HepG2 (cell line): Measurements from ENCODE around the gene TTC39B.

ENCODE experiments used
- BHLHE40 ChIP-seq: IDR thresholded peaks from 2 replicates; pipeline ENCODE4 v1.6.1; 2011; ENCODE audit warnings: low read length, improper control_type of control experiment
- CHD2 ChIP-seq: IDR thresholded peaks from 2 replicates; pipeline ENCODE4 v1.6.1; 2011; ENCODE audit warnings: low read depth, low read length, improper control_type of control experiment
- CREM ChIP-seq, 2 experiments: sonication (generic) in 1 of 2; formaldehyde crosslinking in 1 of 2; IDR thresholded peaks; 2 replicates each; pipeline versions ENCODE4 v1.4.0 to v1.6.1; 2016 to 2020; ENCODE audit warnings: antibody characterized with exemption in 1 of 2, mild to moderate bottlenecking in 1 of 2, missing genetic modification reagents in 1 of 2
- HCFC1 ChIP-seq: fragments of 150-350 bp; IDR thresholded peaks from 2 replicates; pipeline ENCODE4 v1.6.1; 2014; ENCODE audit warnings: low read depth, low read length
- MEIS2 ChIP-seq: sonication (generic); formaldehyde crosslinking; IDR thresholded peaks from 2 replicates; pipeline ENCODE4 v1.9.0; 2021; ENCODE audit warnings: mild to moderate bottlenecking, missing genetic modification reagents
- POLR2A ChIP-seq, 2 experiments: IDR thresholded peaks; 2 replicates each; pipeline ENCODE4 v1.6.1; 2011; ENCODE audit warnings: low read depth in 2 of 2, low read length in 2 of 2, mild to moderate bottlenecking in 1 of 2, moderate library complexity in 1 of 2; ENCODE audit not compliant: insufficient read depth in 1 of 2
- ZBTB7A ChIP-seq: sonication (generic); formaldehyde crosslinking; IDR thresholded peaks from 2 replicates; pipeline ENCODE4 v1.8.0; 2022; ENCODE audit warnings: mild to moderate bottlenecking, missing genetic modification reagents
- TF ChIP-seq, protein P1 (sequence below): sonication (generic); formaldehyde crosslinking; IDR thresholded peaks from 2 replicates; pipeline ENCODE4 v1.5.1; 2020; ENCODE audit warnings: mild to moderate bottlenecking, missing genetic modification reagents, moderate library complexity
- TF ChIP-seq, protein P2 (sequence below): sonication (generic); formaldehyde crosslinking; IDR thresholded peaks from 2 replicates; pipeline ENCODE4 v1.9.0; 2021; ENCODE audit warnings: missing genetic modification reagents, borderline replicate concordance
- TF ChIP-seq, protein P3 (sequence below): sonication (generic); formaldehyde crosslinking; IDR thresholded peaks from 2 replicates; pipeline ENCODE4 v1.8.0; 2022; ENCODE audit warnings: missing genetic modification reagents, mild to moderate bottlenecking, borderline replicate concordance

DNA sequence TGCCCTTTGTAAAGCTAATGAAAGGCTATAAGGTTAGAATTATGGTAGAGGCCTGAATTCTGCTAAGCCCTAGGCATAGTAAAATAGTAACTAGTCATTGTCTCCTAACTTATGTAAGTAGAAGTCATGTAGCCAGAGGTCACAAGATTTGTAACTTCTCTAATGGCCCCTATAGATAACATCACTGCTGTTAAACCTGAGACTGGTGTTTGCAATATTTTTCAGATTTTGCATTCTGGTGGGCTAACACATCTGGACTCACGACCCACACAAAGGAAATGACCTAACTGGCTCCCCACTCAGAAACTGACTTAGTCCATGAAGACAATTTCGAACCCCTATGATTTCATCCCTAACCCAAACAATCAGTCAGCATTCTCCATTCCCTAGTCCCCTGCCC is 37.2 kb upstream of the TTC39B start:
- TF ChIP-seq CHD2 (no peak), ZBTB7A (no peak), POLR2A (IDR thresholded peaks at IDR 0.05; ENCODE audit: insufficient read depth in 1 of 2, low read depth in 2 of 2, low read length in 2 of 2) (no peak), MEIS2 (no peak), CREM (IDR thresholded peaks at IDR 0.05) (no peak), CREM (CRISPR knock-in tag; IDR thresholded peaks at IDR 0.05) (no peak), HCFC1 (no peak), BHLHE40 (no peak)
- TF ChIP-seq, protein P1, sequence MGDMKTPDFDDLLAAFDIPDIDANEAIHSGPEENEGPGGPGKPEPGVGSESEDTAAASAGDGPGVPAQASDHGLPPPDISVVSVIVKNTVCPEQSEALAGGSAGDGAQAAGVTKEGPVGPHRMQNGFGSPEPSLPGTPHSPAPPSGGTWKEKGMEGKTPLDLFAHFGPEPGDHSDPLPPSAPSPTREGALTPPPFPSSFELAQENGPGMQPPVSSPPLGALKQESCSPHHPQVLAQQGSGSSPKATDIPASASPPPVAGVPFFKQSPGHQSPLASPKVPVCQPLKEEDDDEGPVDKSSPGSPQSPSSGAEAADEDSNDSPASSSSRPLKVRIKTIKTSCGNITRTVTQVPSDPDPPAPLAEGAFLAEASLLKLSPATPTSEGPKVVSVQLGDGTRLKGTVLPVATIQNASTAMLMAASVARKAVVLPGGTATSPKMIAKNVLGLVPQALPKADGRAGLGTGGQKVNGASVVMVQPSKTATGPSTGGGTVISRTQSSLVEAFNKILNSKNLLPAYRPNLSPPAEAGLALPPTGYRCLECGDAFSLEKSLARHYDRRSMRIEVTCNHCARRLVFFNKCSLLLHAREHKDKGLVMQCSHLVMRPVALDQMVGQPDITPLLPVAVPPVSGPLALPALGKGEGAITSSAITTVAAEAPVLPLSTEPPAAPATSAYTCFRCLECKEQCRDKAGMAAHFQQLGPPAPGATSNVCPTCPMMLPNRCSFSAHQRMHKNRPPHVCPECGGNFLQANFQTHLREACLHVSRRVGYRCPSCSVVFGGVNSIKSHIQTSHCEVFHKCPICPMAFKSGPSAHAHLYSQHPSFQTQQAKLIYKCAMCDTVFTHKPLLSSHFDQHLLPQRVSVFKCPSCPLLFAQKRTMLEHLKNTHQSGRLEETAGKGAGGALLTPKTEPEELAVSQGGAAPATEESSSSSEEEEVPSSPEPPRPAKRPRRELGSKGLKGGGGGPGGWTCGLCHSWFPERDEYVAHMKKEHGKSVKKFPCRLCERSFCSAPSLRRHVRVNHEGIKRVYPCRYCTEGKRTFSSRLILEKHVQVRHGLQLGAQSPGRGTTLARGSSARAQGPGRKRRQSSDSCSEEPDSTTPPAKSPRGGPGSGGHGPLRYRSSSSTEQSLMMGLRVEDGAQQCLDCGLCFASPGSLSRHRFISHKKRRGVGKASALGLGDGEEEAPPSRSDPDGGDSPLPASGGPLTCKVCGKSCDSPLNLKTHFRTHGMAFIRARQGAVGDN (CRISPR knock-in tag): no peak
- TF ChIP-seq, protein P2, sequence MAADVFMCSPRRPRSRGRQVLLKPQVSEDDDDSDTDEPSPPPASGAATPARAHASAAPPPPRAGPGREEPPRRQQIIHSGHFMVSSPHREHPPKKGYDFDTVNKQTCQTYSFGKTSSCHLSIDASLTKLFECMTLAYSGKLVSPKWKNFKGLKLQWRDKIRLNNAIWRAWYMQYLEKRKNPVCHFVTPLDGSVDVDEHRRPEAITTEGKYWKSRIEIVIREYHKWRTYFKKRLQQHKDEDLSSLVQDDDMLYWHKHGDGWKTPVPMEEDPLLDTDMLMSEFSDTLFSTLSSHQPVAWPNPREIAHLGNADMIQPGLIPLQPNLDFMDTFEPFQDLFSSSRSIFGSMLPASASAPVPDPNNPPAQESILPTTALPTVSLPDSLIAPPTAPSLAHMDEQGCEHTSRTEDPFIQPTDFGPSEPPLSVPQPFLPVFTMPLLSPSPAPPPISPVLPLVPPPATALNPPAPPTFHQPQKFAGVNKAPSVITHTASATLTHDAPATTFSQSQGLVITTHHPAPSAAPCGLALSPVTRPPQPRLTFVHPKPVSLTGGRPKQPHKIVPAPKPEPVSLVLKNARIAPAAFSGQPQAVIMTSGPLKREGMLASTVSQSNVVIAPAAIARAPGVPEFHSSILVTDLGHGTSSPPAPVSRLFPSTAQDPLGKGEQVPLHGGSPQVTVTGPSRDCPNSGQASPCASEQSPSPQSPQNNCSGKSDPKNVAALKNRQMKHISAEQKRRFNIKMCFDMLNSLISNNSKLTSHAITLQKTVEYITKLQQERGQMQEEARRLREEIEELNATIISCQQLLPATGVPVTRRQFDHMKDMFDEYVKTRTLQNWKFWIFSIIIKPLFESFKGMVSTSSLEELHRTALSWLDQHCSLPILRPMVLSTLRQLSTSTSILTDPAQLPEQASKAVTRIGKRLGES: no peak
- TF ChIP-seq, protein P3, sequence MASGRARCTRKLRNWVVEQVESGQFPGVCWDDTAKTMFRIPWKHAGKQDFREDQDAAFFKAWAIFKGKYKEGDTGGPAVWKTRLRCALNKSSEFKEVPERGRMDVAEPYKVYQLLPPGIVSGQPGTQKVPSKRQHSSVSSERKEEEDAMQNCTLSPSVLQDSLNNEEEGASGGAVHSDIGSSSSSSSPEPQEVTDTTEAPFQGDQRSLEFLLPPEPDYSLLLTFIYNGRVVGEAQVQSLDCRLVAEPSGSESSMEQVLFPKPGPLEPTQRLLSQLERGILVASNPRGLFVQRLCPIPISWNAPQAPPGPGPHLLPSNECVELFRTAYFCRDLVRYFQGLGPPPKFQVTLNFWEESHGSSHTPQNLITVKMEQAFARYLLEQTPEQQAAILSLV (CRISPR knock-in tag): no peak
